Heart left ventricle (tissue), 16 donors: ENCODE measurements around the gene VIL1. TPM values are rescaled to one million over a fixed set of nuclear protein-coding genes. Genes with fewer than 3 reads are reported as not detected.

ENCODE experiments used
- ATAC-seq, 4 donors: fragments of 200-7000 bp; cut with Tn5 transposase; one replicate each; pipeline ENCODE4 v1.9.1; 2020 to 2022; ENCODE audit warnings: moderate library complexity in 4 of 4, mild to moderate bottlenecking in 3 of 4, moderate number of reproducible peaks in 1 of 4
- DNase-seq, 5 donors: peaks; one replicate each; pipeline ENCODE4 v3.0.0-alpha.2; 2020
- H3K27ac ChIP-seq, 12 donors: fragments of 200-600 bp; sonication (generic) in 4 of 12; one replicate each; pipeline versions ENCODE4 v1.5.0 to v1.8.0; 2016 to 2022; ENCODE audit warnings: mild to moderate bottlenecking in 2 of 12
- H3K27me3 ChIP-seq, 9 donors: fragments of 200-600 bp; sonication (generic) in 2 of 9; one replicate each; pipeline versions ENCODE4 v1.5.1 to v1.8.0; 2016 to 2022; ENCODE audit warnings: mild to moderate bottlenecking in 3 of 9
- H3K36me3 ChIP-seq, 9 donors: fragments of 200-600 bp; sonication (generic) in 2 of 9; one replicate each; pipeline versions ENCODE4 v1.5.0 to v1.8.0; 2018 to 2022; ENCODE audit warnings: mild to moderate bottlenecking in 2 of 9
- H3K4me1 ChIP-seq, 12 donors: fragments of 200-600 bp; sonication (generic) in 4 of 12; one replicate each; pipeline versions ENCODE4 v1.5.0 to v1.8.0; 2016 to 2022; ENCODE audit warnings: mild to moderate bottlenecking in 3 of 12
- H3K4me3 ChIP-seq, 12 donors: fragments of 200-600 bp; sonication (generic) in 4 of 12; one replicate each; pipeline versions ENCODE4 v1.5.0 to v1.8.0; 2017 to 2022; ENCODE audit warnings: mild to moderate bottlenecking in 9 of 12, moderate library complexity in 4 of 12
- H3K9me3 ChIP-seq, 12 donors: fragments of 200-600 bp; sonication (generic) in 4 of 12; one replicate each; pipeline versions ENCODE4 v1.5.0 to v1.8.0; 2016 to 2022; ENCODE audit warnings: mild to moderate bottlenecking in 1 of 12
- CTCF ChIP-seq, 12 donors: fragments of 200-600 bp; sonication (generic) in 4 of 12; IDR thresholded peaks; one replicate each; pipeline versions ENCODE4 v1.5.0 to v1.8.0; 2018 to 2022; ENCODE audit warnings: antibody characterized with exemption in 12 of 12, mild to moderate bottlenecking in 5 of 12
- POLR2A ChIP-seq, 2 donors: fragments of 450-650 bp; IDR thresholded peaks; one replicate each; pipeline ENCODE4 v1.6.1; 2017; ENCODE audit warnings: antibody characterized with exemption in 2 of 2, mild to moderate bottlenecking in 2 of 2, moderate library complexity in 2 of 2
- WGBS, 4 donors: extraction: QIAGEN DNeasy Blood & Tissue Kit in 2 of 4; methylation state at CpG; one replicate each; pipeline versions ENCODE4 v1.1.5 to v1.1.7; 2013 to 2018; 5-methylcytosine and 5-hydroxymethylcytosine counted together
- intact Hi-C, 10 donors: fragments of 100-400 bp; cut with DNase I; formaldehyde crosslinking; loops; one replicate each; pipeline versions ENCODE4 v1.11.1 to v1.14.2; 2022
- polyA plus RNA-seq, 2 donors: library from polyadenylated mRNA; stranded (reverse); fragments of 200-250 nt; gene quantifications; one replicate each; pipeline ENCODE4 v1.2.3, GENCODE V29; 2013
- total RNA-seq, 9 donors: library from RNA; depleted of rRNA in 2 of 9; stranded (reverse); fragments of >200 nt in 2 of 9; fragmentation: NEBNext Ultra II Directional in 3 of 9; extraction: Animal tissue kit (Norgen Biotek cat#: 25700) in 3 of 9; gene quantifications; one replicate each; pipeline versions ENCODE4 v1.1.0 to v1.2.4, GENCODE V29; 2016 to 2023
- donor health status: ischemic (EF 13 %, LVEDD 7.1; RV severe dilation, severe dysfunction).
- donor health status: healthy with polysubstance abuse.
- donor health status: DM: no; HTN: yes; CAD: no.
- donor health status: DM: no; HTN: no; CAD: no.
- donor health status: ischemic (EF 25% LVEDD 6.9; RV normal size, moderate dysfunction).
- donor health status: ischemic (EF 25% LVEDD 5.7; RV mildly dilated, moderate dysfunction).
- donor health status: healthy.
- donor health status: DM: yes; HTN: yes; CAD: no.
- donor health status: ischemic (EF 35%, LVEDD 5.7; RV mildly dilated, moderate dysfunction).
- donor health status: nonischemic (EF 11% LVEDD 7.7; RV severe dilation, severe dysfunction).
- donor health status: DM: yes; HTN: yes; CAD: no.
- donor health status: PGD.
- donor health status: ischemic (EF 29% LVEDD 5.4; RV normal size, mild dysfunction).
- donor health status: nonischemic (EF 23%, LVEDD 6.1; RV moderate dilation, normal function).

The VIL1 gene
- total and polyA plus RNA-seq, 11 donors = 0.04 to 0.07 TPM; not detected in 9

GRCh38 chr2:218395826-218396687 is 22.9 kb upstream of the VIL1 start:
- Histone ChIP-seq H3K4me3 (peak overlapping the region; percentile 63 to 100 (median 96)), H3K36me3 (peaks cover 0 to 1% (median 0%) of the 10 kb centered on the region in 9 donors), H3K4me1 (peaks cover 0 to 52% (median 28%) of the 10 kb centered on the region in 12 donors), H3K9me3 (no peaks in the 10 kb centered on the region), H3K27ac (peak overlapping the region; percentile 99 to 100 (median 100)), H3K27me3 (no peaks in the 10 kb centered on the region)
- intact Hi-C loops = loop anchor here in 9 of 10 donors (1.0 to 10.0 kb wide), 14 partner anchors 10 to 211 kb away; partner anchors contain the start of genes AAMP (in 4 of the 9), PNKD (in 4 of the 9), TMBIM1 (in 2 of the 9) and ARPC2 (in 1 of the 9)
- TF ChIP-seq POLR2A (IDR thresholded peaks at IDR 0.05) = peak in 1 of 2 donors; percentile 59
- peak; percentile 83 to 99 (median 94) for TF ChIP-seq CTCF (IDR thresholded peaks at IDR 0.05)
- 0 to 1% (median 0%) methylated on average over 17 to 57 of the region's 57 CpGs for WGBS, 4 donors
- ATAC-seq (peak; percentile 70 to 80 (median 74)), DNase-seq (peak; percentile 95 to 98 (median 95))

- Histone ChIP-seq H3K4me3 (peak overlapping the region; percentile 63 to 100 (median 96)), H3K36me3 (peaks cover 0 to 10% (median 6%) of the 10 kb centered on the region in 9 donors), H3K27me3 (no peaks in the 10 kb centered on the region), H3K9me3 (no peaks in the 10 kb centered on the region), H3K4me1 (peaks cover 6 to 60% (median 37%) of the 10 kb centered on the region in 12 donors), H3K27ac (peak overlapping the region; percentile 99 to 100 (median 100))
- intact Hi-C loops = loop anchor here in 8 of 10 donors (1.0 to 10.0 kb wide), 12 partner anchors 9 to 212 kb away; partner anchors contain the start of genes AAMP (in 4 of the 8), PNKD (in 4 of the 8), TMBIM1 (in 2 of the 8) and ARPC2 (in 1 of the 8)
- DNase-seq (peak; percentile 84 to 92 (median 88)), ATAC-seq (peak; percentile 2 to 46 (median 14))
- TF ChIP-seq POLR2A (IDR thresholded peaks at IDR 0.05) = no peak
- WGBS, 4 donors = 0 to 1% (median 1%) methylated on average over 25 to 27 of the region's 27 CpGs
Measured at GRCh38 chr2:218396688-218397462, 22.0 kb upstream of the VIL1 start.

DNA sequence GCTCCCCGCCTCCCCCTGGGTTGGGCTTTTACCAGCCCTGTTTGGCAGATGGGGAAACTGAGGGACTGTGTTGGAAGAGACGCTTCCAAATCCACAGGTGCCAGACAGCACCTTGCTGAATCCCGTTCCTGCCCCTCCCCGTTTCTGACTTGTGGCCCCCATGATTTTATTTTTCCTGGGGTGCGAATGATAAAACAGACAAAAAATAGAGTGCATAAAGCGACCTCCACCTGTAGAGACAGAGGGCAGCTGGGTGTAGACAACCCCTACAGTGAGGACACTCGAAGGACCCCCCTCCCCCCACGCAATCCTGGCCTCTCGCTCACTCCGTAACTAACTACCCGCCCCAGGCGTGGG is 21.5 kb upstream of the VIL1 start:
- Histone ChIP-seq H3K4me3 (peak overlapping the region; percentile 63 to 100 (median 96)), H3K4me1 (peaks cover 6 to 66% (median 42%) of the 10 kb centered on the region in 12 donors), H3K9me3 (no peaks in the 10 kb centered on the region), H3K27ac (peak overlapping the region; percentile 99 to 100 (median 100)), H3K36me3 (peaks cover 0 to 15% (median 12%) of the 10 kb centered on the region in 9 donors), H3K27me3 (no peaks in the 10 kb centered on the region)
- intact Hi-C loops = loop anchor here in 7 of 10 donors (2.0 to 10.0 kb wide), 8 partner anchors 93 to 213 kb away; partner anchors contain the start of genes AAMP (in 3 of the 7), PNKD (in 3 of the 7), TMBIM1 (in 2 of the 7) and ARPC2 (in 1 of the 7)
- ATAC-seq (peak in 1 of 4 donors; percentile 17), DNase-seq (no peak)
- WGBS, 4 donors = 3 to 6% (median 5%) methylated on average over 12 of the region's 12 CpGs
- TF ChIP-seq CTCF (IDR thresholded peaks at IDR 0.05) (no peak), POLR2A (IDR thresholded peaks at IDR 0.05) (no peak)

DNA sequence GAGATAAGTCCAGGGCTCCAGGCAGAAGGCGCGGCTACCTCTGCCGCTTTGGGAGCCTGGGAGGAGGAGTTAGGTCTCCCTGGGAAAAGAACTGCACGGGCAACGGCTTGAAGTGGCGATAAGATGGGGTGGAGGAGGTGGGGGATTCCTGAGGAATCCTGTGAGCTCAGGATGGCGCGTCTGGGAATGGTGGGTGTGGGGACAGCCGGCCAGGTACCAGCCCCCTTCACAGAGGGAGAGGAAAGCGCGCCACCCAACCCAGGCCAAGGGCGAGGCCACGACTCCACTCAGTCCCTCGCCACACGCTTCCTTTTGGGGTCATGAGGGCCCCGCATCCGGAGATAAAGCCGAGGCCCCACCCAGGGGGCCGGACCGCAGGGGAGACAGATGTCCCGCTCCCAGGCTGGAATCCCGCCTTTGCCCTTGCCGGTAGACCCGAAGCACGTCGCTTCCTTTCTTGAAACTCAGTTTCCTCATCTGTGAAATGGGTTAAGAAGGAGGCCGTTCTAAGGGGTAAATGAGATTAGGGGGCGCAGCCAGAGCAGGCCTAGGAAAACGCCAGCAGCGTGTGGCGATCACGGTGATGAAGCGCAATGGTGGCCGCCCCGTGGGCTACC is 21.0 kb upstream of the VIL1 start:
- DNase-seq (peak; percentile 85 to 92 (median 90)), ATAC-seq (peak; percentile 3 to 42 (median 12))
- H3K9me3 ChIP-seq = no peaks in the 10 kb centered on the region
- H3K4me3 ChIP-seq = peak overlapping the region; percentile 63 to 100 (median 96)
- 1% methylated on average over 18 to 35 of the region's 35 CpGs for WGBS, 4 donors
- H3K27ac ChIP-seq = peak overlapping the region; percentile 99 to 100 (median 100)
- no peaks in the 10 kb centered on the region for H3K27me3 ChIP-seq
- peaks cover 0 to 20% (median 17%) of the 10 kb centered on the region in 9 donors for H3K36me3 ChIP-seq
- intact Hi-C loops = loop anchor here in 8 of 10 donors (2.0 to 10.0 kb wide), 9 partner anchors 93 to 213 kb away; partner anchors contain the start of genes AAMP (in 4 of the 8), PNKD (in 4 of the 8), TMBIM1 (in 2 of the 8) and ARPC2 (in 1 of the 8)
- TF ChIP-seq POLR2A (IDR thresholded peaks at IDR 0.05) (peak in 1 of 2 donors; percentile 55), CTCF (IDR thresholded peaks at IDR 0.05) (no peak)
- H3K4me1 ChIP-seq = peaks cover 9 to 68% (median 43%) of the 10 kb centered on the region in 12 donors
